HCT116 (cell line): ENCODE data around the gene ZNF470. TPM values are rescaled to one million over a fixed set of nuclear protein-coding genes. Genes with fewer than 3 reads are reported as not detected.

Source experiments
- ATAC-seq: fragments of 200-7000 bp; cut with Tn5 transposase; 2 replicates; pipeline ENCODE4 v1.9.1; 2020; ENCODE audit warnings: mild to moderate bottlenecking, moderate library complexity
- BruUV-seq: library from RNA; stranded (reverse); fragments of 400-500 nt; replicated peaks from 2 replicates; lab custom pipeline; 2021; lab: Mats Ljungman, UMichigan
- CTCF ChIA-PET: fragments of 300-600 bp; sonication (Branson Sonifier 250); formaldehyde crosslinking; loops from one replicate; lab custom pipeline; 2021; ENCODE audit warnings: antibody characterized with exemption; lab: Charles Lee
- POLR2A ChIA-PET: fragments of 300-600, 350-600 bp; sonication (Branson Sonifier 250); formaldehyde crosslinking; loops from one replicate; lab custom pipeline; 2021; ENCODE audit warnings: antibody characterized with exemption; lab: Charles Lee
- RAD21 ChIA-PET, 2 experiments: fragments of 300-600 bp; sonication (Branson Sonifier 250); formaldehyde crosslinking; loops; one replicate each; lab custom pipeline; 2023; ENCODE audit warnings: low total read pairs in 2 of 2; ENCODE audit not compliant: uncharacterized antibody in 2 of 2, unreplicated experiment in 2 of 2, low non-redundant PET in 1 of 2; lab: Charles Lee
- DNase-seq: peaks from one replicate; pipeline ENCODE4 v3.0.0-alpha.2; 2010; ENCODE audit warnings: low read depth, low spot score
- H2AFZ ChIP-seq: fragments of 200-600 bp; shearing (Covaris generic), sonication (generic); 2 replicates; pipeline ENCODE4 v1.6.1; 2017; ENCODE audit warnings: low read depth, mixed run types, mixed read lengths, antibody characterized with exemption, low read length; ENCODE audit not compliant: poor library complexity, severe bottlenecking
- H3K27ac ChIP-seq: 2 replicates; pipeline ENCODE4 v1.5.1; 2012; ENCODE audit warnings: low read depth, low read length
- H3K27me3 ChIP-seq: fragments of 200-600 bp; sonication (generic); 2 replicates; pipeline ENCODE4 v1.6.1; 2016; ENCODE audit warnings: mixed run types, low read length, mixed read lengths; ENCODE audit not compliant: insufficient read depth
- H3K36me3 ChIP-seq, 2 experiments: fragments of 200-500 bp in 1 of 2; fragments of 200-600 bp in 1 of 2; sonication (Bioruptor generic) in 1 of 2; sonication (generic) in 1 of 2; 2 replicates each; pipeline versions ENCODE4 v1.5.1 to v1.6.1; 2014 to 2016; ENCODE audit warnings: low read length in 2 of 2, inconsistent platforms in 1 of 2, mixed read lengths in 1 of 2, mixed run types in 1 of 2; ENCODE audit not compliant: insufficient read depth in 2 of 2, control insufficient read depth in 1 of 2
- H3K4me1 ChIP-seq, 2 experiments: fragments of 200-600 bp in 1 of 2; sonication (generic) in 1 of 2; 2 replicates each; pipeline versions ENCODE4 v1.5.1 to v1.6.1; 2012 to 2017; ENCODE audit warnings: low read length in 2 of 2, inconsistent platforms in 1 of 2, mild to moderate bottlenecking in 1 of 2, mixed read lengths in 1 of 2, mixed run types in 1 of 2, moderate library complexity in 1 of 2; ENCODE audit not compliant: insufficient read depth in 2 of 2, control insufficient read depth in 1 of 2
- H3K4me2 ChIP-seq: fragments of 200-600 bp; sonication (generic); 2 replicates; pipeline ENCODE4 v1.6.1; 2017; ENCODE audit warnings: mixed run types, low read length, mixed read lengths
- H3K4me3 ChIP-seq, 2 experiments: fragments of 200-600 bp in 1 of 2; sonication (generic) in 1 of 2; replicated peaks in 1 of 2; 2 replicates each; pipeline ENCODE4 v1.5.1; 2011 to 2016; ENCODE audit warnings: low read length in 2 of 2, control low read depth in 1 of 2, low read depth in 1 of 2, mild to moderate bottlenecking in 1 of 2, mixed read lengths in 1 of 2, mixed run types in 1 of 2
- H3K79me2 ChIP-seq: fragments of 200-600 bp; sonication (generic); 2 replicates; pipeline ENCODE4 v1.6.1; 2017; ENCODE audit warnings: mild to moderate bottlenecking, mixed run types, low read length, moderate library complexity, mixed read lengths; ENCODE audit not compliant: insufficient read depth
- H3K9ac ChIP-seq: fragments of 200-600 bp; sonication (generic); 2 replicates; pipeline ENCODE4 v1.6.1; 2016; ENCODE audit warnings: low read length, mixed read lengths
- H3K9me2 ChIP-seq: fragments of 200-600 bp; sonication (generic), shearing (Covaris generic); 2 replicates; pipeline ENCODE4 v1.6.1; 2017; ENCODE audit warnings: mixed run types, mild to moderate bottlenecking, moderate library complexity; ENCODE audit not compliant: insufficient read depth
- H3K9me3 ChIP-seq, 2 experiments: fragments of 200-500 bp in 1 of 2; fragments of 200-600 bp in 1 of 2; sonication (Bioruptor generic) in 1 of 2; sonication (generic) in 1 of 2; 2 replicates each; pipeline ENCODE4 v1.6.1; 2014 to 2017; ENCODE audit warnings: low read length in 2 of 2, mixed read lengths in 2 of 2, inconsistent platforms in 1 of 2, low read depth in 1 of 2, mild to moderate bottlenecking in 1 of 2, mixed run types in 1 of 2, moderate library complexity in 1 of 2; ENCODE audit not compliant: control insufficient read depth in 1 of 2, insufficient read depth in 1 of 2
- H4K20me1 ChIP-seq: fragments of 200-600 bp; sonication (generic), shearing (Covaris generic); 2 replicates; pipeline ENCODE4 v1.6.1; 2017; ENCODE audit warnings: mixed run types, mild to moderate bottlenecking, moderate library complexity; ENCODE audit not compliant: insufficient read depth
- CBX3 ChIP-seq: IDR thresholded peaks from 2 replicates; pipeline ENCODE4 v1.6.1; 2012; ENCODE audit warnings: low read depth
- CEBPB ChIP-seq: IDR thresholded peaks from 2 replicates; pipeline ENCODE4 v1.6.1; 2012; ENCODE audit warnings: low read depth
- EZH2 ChIP-seq: fragments of 200-600 bp; sonication (generic); IDR thresholded peaks from 2 replicates; pipeline ENCODE4 v1.6.1; 2017; ENCODE audit warnings: antibody characterized with exemption, mixed run types
- POLR2A ChIP-seq: IDR thresholded peaks from 2 replicates; pipeline ENCODE4 v1.7.0; 2011; ENCODE audit warnings: borderline replicate concordance; ENCODE audit not compliant: insufficient read depth, insufficient read length; ENCODE audit errors: extremely low read depth
- RAD21 ChIP-seq: IDR thresholded peaks from 2 replicates; pipeline ENCODE4 v1.6.1; 2012; ENCODE audit warnings: low read depth, mild to moderate bottlenecking
- SP1 ChIP-seq: IDR thresholded peaks from 2 replicates; pipeline ENCODE4 v1.6.1; 2012; ENCODE audit warnings: low read depth
- SRF ChIP-seq: IDR thresholded peaks from 2 replicates; pipeline ENCODE4 v1.6.1; 2012; ENCODE audit warnings: low read depth
- TCF7L2 ChIP-seq: IDR thresholded peaks from 2 replicates; pipeline ENCODE4 v1.7.0; 2011; ENCODE audit warnings: borderline replicate concordance, inconsistent platforms; ENCODE audit not compliant: insufficient read depth, insufficient read length; ENCODE audit errors: extremely low read depth
- YY1 ChIP-seq: IDR thresholded peaks from 2 replicates; pipeline ENCODE4 v1.6.1; 2011; ENCODE audit warnings: low read length, low read depth, moderate library complexity, mild to moderate bottlenecking; ENCODE audit not compliant: insufficient replicate concordance; ENCODE audit errors: extremely low read depth
- ZFX ChIP-seq: fragments of 450-650 bp; IDR thresholded peaks from 2 replicates; pipeline ENCODE4 v1.6.1; 2017
- ZNF274 ChIP-seq: fragments of 200-500 bp; sonication (Bioruptor generic); IDR thresholded peaks from 2 replicates; pipeline ENCODE4 v1.6.1; 2014; ENCODE audit warnings: mild to moderate bottlenecking, low read depth, low read length, inconsistent platforms
- intact Hi-C: fragments of 100-400 bp; cut with micrococcal nuclease; formaldehyde crosslinking; loops from 2 replicates; pipeline ENCODE4 v1.10.0; 2022
- total RNA-seq: library from RNA; stranded (reverse); gene quantifications from one replicate; pipeline ENCODE4 v1.2.1, GENCODE V29; 2021; ENCODE audit not compliant: unreplicated experiment
- TF ChIP-seq, protein P1 (sequence below): IDR thresholded peaks from 2 replicates; pipeline ENCODE4 v1.6.1; 2011; ENCODE audit warnings: mild to moderate bottlenecking, low read length, moderate library complexity; ENCODE audit not compliant: insufficient replicate concordance; ENCODE audit errors: extremely low read depth
- TF ChIP-seq, protein P2 (sequence below): IDR thresholded peaks from 2 replicates; pipeline ENCODE4 v1.6.1; 2012

ZNF470 gene
- total RNA-seq, 1 experiment from 2014 or later, result not detected

DNA sequence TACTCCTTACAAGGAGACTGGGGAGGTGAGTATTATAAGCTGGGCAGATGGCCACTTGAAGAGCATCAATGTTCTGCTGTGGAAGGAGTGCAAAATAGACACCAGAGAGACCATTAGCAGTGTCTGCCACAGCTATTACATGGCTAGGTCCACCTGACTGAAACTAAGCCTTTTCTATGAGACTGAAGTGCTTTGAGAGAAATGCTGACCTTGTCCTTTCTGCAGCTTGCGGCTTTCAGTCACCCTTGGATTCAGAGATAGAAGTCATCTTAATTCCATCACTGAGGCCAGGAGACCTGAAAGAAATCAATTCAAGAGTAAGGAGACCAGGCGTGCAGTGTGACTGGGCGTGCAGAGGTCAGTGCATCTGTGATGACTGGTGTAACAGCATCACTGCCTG lies 29.8 kb upstream of the ZNF470 start:
- Histone ChIP-seq H3K9me3 (peaks cover 4 to 10% of the 10 kb centered on the region in 2 experiments; a peak in 2 of 4 replicates), H3K36me3 (no peaks in the 10 kb centered on the region), H3K27ac (no peak overlapping the region), H3K4me3 (no peak overlapping the region), H3K4me1 (no peaks in the 10 kb centered on the region), H3K9me2 (no peaks in the 10 kb centered on the region), H2AFZ (no peak overlapping the region), H3K9ac (no peak overlapping the region)
- RAD21 ChIA-PET, result no interaction called here
- POLR2A ChIA-PET, result no interaction called here
- no peak for ATAC-seq
- TF ChIP-seq SP1 (no peak), POLR2A (no peak), CBX3 (no peak), RAD21 (no peak), ZNF274 (no peak), SRF (no peak), EZH2 (no peak), TCF7L2 (no peak), ZFX (no peak), YY1 (no peak), CEBPB (no peak)
- TF ChIP-seq, protein P1, sequence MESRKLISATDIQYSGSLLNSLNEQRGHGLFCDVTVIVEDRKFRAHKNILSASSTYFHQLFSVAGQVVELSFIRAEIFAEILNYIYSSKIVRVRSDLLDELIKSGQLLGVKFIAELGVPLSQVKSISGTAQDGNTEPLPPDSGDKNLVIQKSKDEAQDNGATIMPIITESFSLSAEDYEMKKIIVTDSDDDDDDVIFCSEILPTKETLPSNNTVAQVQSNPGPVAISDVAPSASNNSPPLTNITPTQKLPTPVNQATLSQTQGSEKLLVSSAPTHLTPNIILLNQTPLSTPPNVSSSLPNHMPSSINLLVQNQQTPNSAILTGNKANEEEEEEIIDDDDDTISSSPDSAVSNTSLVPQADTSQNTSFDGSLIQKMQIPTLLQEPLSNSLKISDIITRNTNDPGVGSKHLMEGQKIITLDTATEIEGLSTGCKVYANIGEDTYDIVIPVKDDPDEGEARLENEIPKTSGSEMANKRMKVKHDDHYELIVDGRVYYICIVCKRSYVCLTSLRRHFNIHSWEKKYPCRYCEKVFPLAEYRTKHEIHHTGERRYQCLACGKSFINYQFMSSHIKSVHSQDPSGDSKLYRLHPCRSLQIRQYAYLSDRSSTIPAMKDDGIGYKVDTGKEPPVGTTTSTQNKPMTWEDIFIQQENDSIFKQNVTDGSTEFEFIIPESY, result no peak
- TF ChIP-seq, protein P2, sequence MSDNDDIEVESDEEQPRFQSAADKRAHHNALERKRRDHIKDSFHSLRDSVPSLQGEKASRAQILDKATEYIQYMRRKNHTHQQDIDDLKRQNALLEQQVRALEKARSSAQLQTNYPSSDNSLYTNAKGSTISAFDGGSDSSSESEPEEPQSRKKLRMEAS, result no peak
- TF ChIP-seq, all 23 proteins: peak for 0
- Histone ChIP-seq H3K27me3 (no peaks in the 10 kb centered on the region), H3K79me2 (no peaks in the 10 kb centered on the region), H4K20me1 (no peaks in the 10 kb centered on the region), H3K4me2 (no peak overlapping the region)
- CTCF ChIA-PET, result no interaction called here
- BruUV-seq, result no TSS peak
- intact Hi-C loops, result no loop called here
- no peak for DNase-seq
